K562 (cell line): ENCODE measurements around the gene MYO1B.

Source experiments
- CCAR2 ChIP-seq: fragments of 200-400 bp; formaldehyde crosslinking; IDR thresholded peaks from 2 replicates; pipeline ENCODE4 v1.6.1; 2017; ENCODE audit warnings: mild to moderate bottlenecking, low read depth, low read length
- CSDE1 ChIP-seq, 2 experiments: fragments of 450-650 bp; IDR thresholded peaks; 2 replicates each; pipeline ENCODE4 v1.6.1; 2016; ENCODE audit warnings: mild to moderate bottlenecking in 1 of 2
- ESRRA ChIP-seq: fragments of 450-650 bp; IDR thresholded peaks from 2 replicates; pipeline ENCODE4 v1.6.1; 2014; ENCODE audit warnings: low read depth, mild to moderate bottlenecking, moderate library complexity, borderline replicate concordance
- GATAD2A ChIP-seq: fragments of 450-650 bp; IDR thresholded peaks from 2 replicates; pipeline ENCODE4 v1.6.1; 2017
- HDGF ChIP-seq: fragments of 450-650 bp; IDR thresholded peaks from 2 replicates; pipeline ENCODE4 v1.6.1; 2016
- MBD1 ChIP-seq: fragments of 250-450 bp; sonication (Bioruptor Pico); IDR thresholded peaks from 2 replicates; pipeline ENCODE4 v1.8.0; 2022; ENCODE audit warnings: inconsistent platforms
- PHB2 ChIP-seq: fragments of 450-650 bp; IDR thresholded peaks from 2 replicates; pipeline ENCODE4 v1.6.1; 2017; ENCODE audit warnings: low read depth
- SRSF9 ChIP-seq: fragments of 200-400 bp; formaldehyde crosslinking; IDR thresholded peaks from 2 replicates; pipeline ENCODE4 v1.6.1; 2017; ENCODE audit warnings: low read depth, low read length, borderline replicate concordance
- ZNF24 ChIP-seq: fragments of 450-650 bp; IDR thresholded peaks from 2 replicates; pipeline ENCODE4 v1.6.1; 2016

- TF ChIP-seq CCAR2 (no peak), SRSF9 (no peak), ESRRA (no peak), PHB2 (no peak), CSDE1 (IDR thresholded peaks at IDR 0.05) (no peak), GATAD2A (no peak), ZNF24 (no peak), HDGF (no peak), MBD1 (CRISPR knock-in tag) (no peak)
Observed at GRCh38 chr2:191401287-191401686, 156.1 kb downstream of the MYO1B start.
